Vagina (tissue), 2 donors: ENCODE measurements around the gene MIA.

Experiments
- CTCF ChIP-seq, 3 experiments: fragments of 450-650 bp in 2 of 3; fragments of 200-600 bp in 1 of 3; sonication (generic) in 1 of 3; IDR thresholded peaks; one replicate each; pipeline ENCODE4 v1.5.1; 2017 to 2019; ENCODE audit warnings: antibody characterized with exemption in 3 of 3, mild to moderate bottlenecking in 2 of 3, moderate library complexity in 2 of 3
- POLR2A ChIP-seq, 2 donors: fragments of 450-650 bp; IDR thresholded peaks; one replicate each; pipeline ENCODE4 v1.6.1; 2017; ENCODE audit warnings: antibody characterized with exemption in 2 of 2, mild to moderate bottlenecking in 2 of 2, moderate library complexity in 2 of 2
- POLR2AphosphoS5 ChIP-seq, 2 donors: sonication (generic); formaldehyde crosslinking; IDR thresholded peaks; one replicate each; pipeline ENCODE4 v1.9.0; 2017; ENCODE audit warnings: antibody characterized with exemption in 2 of 2, mild to moderate bottlenecking in 2 of 2, low read depth in 1 of 2; ENCODE audit not compliant: insufficient read depth in 1 of 2

GRCh38 chr19:40803170-40803856 is 28.0 kb downstream of the MIA start:
- TF ChIP-seq CTCF (IDR thresholded peaks at IDR 0.05) (no peak), POLR2A (IDR thresholded peaks at IDR 0.05) (no peak), POLR2AphosphoS5 (IDR thresholded peaks at IDR 0.05; ENCODE audit: insufficient read depth in 1 of 2, low read depth in 1 of 2) (peak in 1 of 2 donors; percentile 7)
